Activated naive CD4-positive, alpha-beta T cell (primary cell): Measurements from ENCODE around the gene SLC17A8.
"Not testable (repeated sequence)": the region's sequence is repeated elsewhere in the genome, so short reads cannot be mapped to it uniquely, and the experiment has no call there.

ENCODE experiments used
- DNase-seq, 4 experiments: peaks; one replicate each; lab custom pipeline; 2025; lab: John Stamatoyannopoulos, UW

Gene SLC17A8

GRCh38 chr12:100356644-100357223, at the start of gene SLC17A8:
Gene SLC17A8, plus strand, starts transcription at chr12:100357074. Its CDS starts 318 bp downstream, at chr12:100357392.
- no peak for DNase-seq

DNA sequence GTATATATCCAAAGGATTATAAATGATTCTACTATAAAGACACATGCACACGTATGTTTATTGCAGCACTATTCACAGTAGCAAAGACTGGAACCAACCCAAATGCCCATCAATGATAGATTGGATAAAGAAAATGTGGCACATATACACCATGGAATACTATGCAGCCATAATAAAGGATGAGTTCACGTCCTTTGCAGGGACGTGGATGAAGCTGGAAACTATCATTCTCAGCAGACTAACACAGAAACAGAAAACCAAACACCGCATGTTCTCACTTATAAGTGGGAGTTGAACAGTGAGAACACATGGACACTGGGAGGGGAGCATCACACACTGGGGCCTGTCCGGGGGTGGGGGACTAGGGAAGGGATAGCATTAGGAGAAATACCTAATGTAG, 48.7 kb upstream of the SLC17A8 start:
- not testable (repeated sequence) for DNase-seq

DNA sequence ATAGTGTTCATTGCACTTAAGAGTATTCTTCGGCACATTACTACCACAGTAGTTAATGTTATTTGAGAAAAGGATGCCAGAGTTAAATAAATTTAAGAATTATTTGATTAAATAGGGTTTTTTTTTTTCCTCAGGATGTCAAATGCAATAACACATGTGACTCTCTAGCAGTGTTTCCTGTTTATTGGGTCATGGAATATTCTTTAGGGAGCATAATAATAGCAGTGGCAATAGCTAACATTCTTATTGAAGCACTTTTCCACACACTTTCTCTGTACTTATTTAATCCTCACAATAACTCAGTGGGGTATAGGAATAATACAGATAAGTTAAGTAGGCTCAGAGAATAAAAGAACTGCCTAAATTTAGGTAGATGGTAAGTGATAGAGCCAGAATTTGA, 45.6 kb upstream of the SLC17A8 start:
- no peak for DNase-seq

- DNase-seq = no peak
These were observed 39.5 kb upstream of the SLC17A8 start for GRCh38 chr12:100317371-100317770.

DNA sequence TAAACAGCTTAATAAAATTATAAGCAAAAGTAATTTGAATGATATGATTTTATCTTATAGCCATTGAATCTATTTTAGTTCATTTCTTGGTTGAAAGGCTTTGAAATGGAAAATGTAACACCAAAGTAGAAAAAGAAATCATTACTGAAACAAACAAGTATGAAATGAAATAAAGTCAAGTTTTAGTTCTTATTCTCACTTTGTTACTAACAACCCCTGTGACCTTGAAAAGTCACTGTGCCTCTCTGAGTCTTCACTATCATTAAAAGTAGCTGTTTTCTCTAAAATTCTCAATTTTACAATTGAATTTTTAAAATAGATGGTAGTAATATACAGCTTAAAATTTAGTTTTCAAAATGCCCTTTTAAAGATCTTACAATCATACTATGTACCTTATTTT, 32.4 kb upstream of the SLC17A8 start:
- no peak for DNase-seq

DNA sequence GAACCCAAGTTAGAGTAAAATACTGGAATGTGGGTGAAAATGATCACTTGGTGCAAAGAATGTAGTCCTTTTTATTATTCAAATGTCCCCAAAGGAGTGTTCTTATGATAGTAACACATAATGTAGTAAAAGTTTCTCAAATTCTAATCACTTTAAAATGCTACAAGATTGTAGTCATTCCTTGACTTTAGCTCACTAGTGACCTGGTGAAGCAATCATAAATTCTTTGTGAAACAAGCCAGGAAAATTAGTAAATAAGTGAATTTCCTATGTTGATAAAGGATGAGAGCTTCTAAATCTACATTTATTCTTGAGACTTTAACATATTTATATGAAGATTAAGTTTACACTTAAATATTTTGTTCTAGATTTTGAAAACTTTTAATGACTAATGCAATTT, 30.7 kb upstream of the SLC17A8 start:
- DNase-seq = no peak

DNA sequence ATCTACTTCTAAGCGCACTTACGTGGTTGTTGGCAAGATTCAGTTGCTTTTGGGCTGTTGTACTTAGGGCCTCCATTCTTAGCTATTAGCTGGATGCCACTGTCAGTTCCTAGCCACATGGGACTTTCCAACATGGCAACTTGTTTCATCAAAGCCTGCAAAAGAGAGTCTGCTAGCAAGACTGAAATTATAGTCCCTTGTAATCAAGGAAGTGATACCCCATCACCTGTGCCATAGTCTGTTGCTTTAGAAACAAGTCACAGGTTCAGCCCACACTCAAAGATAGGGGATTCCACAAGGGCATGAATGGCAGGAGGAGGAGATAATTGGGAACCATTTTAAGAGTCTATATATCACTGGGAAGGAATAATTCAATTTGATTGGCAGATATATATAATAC, 27.1 kb upstream of the SLC17A8 start:
- DNase-seq = no peak

- no peak for DNase-seq
These were observed 25.0 kb upstream of the SLC17A8 start for GRCh38 chr12:100331871-100332270.

GRCh38 chr12:100332852-100333251, 24.0 kb upstream of the SLC17A8 start:
- DNase-seq = no peak

DNA sequence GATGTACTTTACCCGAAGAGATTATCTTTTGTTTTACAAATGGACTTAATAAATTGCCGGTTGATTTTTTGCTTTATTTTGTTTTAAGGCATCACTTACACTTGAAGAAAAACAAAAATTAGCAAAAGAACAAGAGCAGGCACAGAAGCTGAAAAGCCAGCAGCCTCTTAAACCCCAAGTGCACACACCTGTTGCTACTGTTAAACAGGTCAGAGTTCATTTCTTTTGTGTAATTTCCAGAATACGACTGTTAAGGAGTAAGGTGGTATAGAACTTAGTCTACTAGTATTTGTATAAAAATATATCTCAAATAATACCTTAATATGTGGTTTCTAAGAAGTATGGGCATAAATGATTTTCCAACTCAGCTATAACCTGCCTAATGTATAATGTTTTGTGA, 19.6 kb upstream of the SLC17A8 start:
- DNase-seq = no peak

DNA sequence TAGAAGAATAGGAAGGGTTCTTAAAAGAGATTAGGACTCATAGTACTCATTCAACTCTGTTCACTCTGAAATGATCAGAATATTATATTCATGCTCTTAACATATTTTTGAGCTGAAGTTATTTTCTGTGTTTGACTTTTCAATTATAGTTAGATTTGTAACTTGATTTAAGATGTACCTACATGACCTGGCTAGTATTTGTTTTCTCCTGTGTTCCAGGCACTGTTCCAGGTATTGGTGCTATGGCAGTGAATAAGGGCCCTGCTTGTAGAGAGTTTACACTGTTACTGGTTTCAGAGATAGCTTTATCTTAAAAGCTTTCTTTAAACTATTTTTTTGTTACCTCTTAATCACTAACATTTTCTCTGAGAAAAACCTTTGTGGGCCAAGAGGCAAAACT, 19.1 kb upstream of the SLC17A8 start:
- DNase-seq = no peak

DNA sequence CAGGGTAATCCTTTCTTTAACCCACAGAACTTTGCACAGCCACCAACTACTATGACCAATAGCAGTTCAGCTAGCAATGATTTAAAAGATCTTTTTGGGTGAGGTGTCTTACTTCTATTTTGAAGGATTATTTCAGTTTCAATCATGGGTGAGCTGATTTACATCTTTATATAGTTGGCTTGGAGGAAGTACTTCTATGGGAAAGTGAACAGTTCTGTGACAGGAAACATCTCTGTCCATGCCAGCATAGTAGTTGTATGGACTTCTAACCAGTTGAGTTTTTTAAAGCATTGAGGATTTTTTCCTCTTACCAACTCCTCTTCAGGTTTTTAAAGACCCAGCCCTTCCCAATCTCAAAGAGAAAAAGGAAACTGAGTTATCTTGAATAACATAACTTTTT, 17.8 kb upstream of the SLC17A8 start:
- DNase-seq = no peak

GRCh38 chr12:100342897-100343296, 14.0 kb upstream of the SLC17A8 start:
- not testable (repeated sequence) for DNase-seq

- DNase-seq = not testable (repeated sequence)
These were observed 12.5 kb upstream of the SLC17A8 start for GRCh38 chr12:100344351-100344750.

GRCh38 chr12:100345020-100345767, 11.7 kb upstream of the SLC17A8 start:
- no peak for DNase-seq

- no peak for DNase-seq
These were observed 10.2 kb upstream of the SLC17A8 start for GRCh38 chr12:100346660-100347059.

GRCh38 chr12:100348657-100349454, 8.0 kb upstream of the SLC17A8 start:
- DNase-seq = no peak

- DNase-seq = no peak
These were observed 2.4 kb downstream of the SLC17A8 start for GRCh38 chr12:100359248-100359647.

DNA sequence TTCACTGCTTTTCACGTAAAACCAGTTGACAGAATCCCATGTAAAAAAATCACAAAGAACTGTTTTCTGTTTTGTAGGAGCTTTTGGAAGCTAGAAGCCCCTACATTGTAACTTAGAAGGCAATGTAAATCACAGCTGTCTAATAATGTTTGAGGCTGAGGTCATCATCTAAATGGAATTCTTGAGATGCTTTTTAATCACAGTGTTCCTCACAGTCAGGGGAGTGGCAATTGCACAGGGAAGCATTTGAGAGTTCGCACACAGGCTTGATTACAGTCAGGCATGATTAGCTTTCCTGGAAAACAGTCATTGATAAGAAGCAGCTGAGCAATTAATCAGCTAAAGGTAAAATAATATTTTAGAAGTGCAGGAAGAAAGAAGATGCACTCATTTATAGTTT, 2.9 kb downstream of the SLC17A8 start:
- no peak for DNase-seq

DNA sequence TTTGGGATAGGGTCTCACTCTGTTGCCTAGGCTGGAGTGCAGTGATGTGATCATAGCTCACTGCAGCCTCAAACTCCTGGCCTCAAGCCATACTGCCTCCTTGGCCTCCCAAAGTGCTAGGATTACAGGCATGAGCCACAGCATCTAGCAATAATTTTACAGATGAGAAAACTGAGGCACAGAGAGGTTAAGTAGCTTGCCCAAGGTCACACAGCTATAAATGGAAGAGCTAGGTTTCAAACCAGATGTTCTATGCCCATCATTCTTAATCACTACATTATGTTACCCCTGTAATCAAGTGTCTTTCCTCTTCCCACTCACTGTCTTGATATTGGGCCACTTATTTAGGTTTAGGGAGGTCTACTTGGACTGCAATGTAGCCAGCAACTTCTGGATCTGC, 3.6 kb downstream of the SLC17A8 start:
- no peak for DNase-seq

DNA sequence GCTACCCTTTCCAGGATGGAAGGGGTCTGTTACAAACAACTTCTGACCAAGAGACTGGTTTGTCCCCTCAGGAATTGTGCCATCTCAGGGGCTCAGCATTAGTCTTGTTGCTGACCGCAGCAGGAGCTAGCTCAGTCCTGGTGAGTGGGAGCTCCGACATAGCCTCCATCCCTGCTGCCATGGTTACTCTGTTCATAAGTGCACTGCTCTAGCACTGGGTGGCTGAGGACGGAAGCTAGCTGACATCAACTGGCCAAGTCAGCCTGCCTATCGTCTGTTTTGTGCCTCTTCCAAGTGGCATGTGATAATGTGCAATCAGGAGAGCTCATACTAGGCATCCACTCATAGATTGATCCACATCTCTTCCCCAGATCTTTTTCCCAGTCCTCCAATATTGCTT, 7.5 kb downstream of the SLC17A8 start:
- no peak for DNase-seq

GRCh38 chr12:100365411-100365810, 8.5 kb downstream of the SLC17A8 start:
- no peak for DNase-seq

GRCh38 chr12:100368066-100368465, 11.2 kb downstream of the SLC17A8 start:
- DNase-seq = no peak
